Diencephalon (tissue), 1 donor: Measurements from ENCODE around the gene RUBCN. TPM values are rescaled to one million over a fixed set of nuclear protein-coding genes. Genes with fewer than 3 reads are reported as not detected.

ENCODE experiments used
- total RNA-seq: library from RNA; depleted of rRNA; stranded (reverse); fragments of >200 nt; gene quantifications from one replicate; pipeline ENCODE4 v1.2.3, GENCODE V29; 2014

The RUBCN gene
- total RNA-seq, result 40.4 TPM

GRCh38 chr3:197736491-197737318, at the start of gene RUBCN:
Gene RUBCN (minus strand): TSS chr3:197736904. CDS start chr3:197736719, 185 bp downstream.

GRCh38 chr3:197749601-197750395, 13.1 kb upstream of the RUBCN start, which contains the start of gene FYTTD1:
Gene FYTTD1 (plus strand): TSS chr3:197749883. CDS start chr3:197749972, 89 bp downstream.

Other genes with a start within 250 kb of the RUBCN start
- gene BDH1, start 180.9 kb downstream of the RUBCN start, total RNA-seq, result 18.5 TPM
- 58.8 TPM for gene FYTTD1, start 13.0 kb upstream of the RUBCN start, total RNA-seq
- gene LRCH3, start 54.4 kb upstream of the RUBCN start, total RNA-seq, result 75.0 TPM
- 841 TPM for gene RPL35A, start 213.3 kb upstream of the RUBCN start, total RNA-seq
- gene LMLN, start 223.3 kb upstream of the RUBCN start, total RNA-seq, result 15.0 TPM